Measurements from ENCODE around the gene CHRDL1.
"Not testable (repeated sequence)": the region's sequence is repeated elsewhere in the genome, so short reads cannot be mapped to it uniquely, and the experiment has no call there.

Gene CHRDL1

GRCh38 chrX:110741213-110741796, 54.3 kb downstream of the CHRDL1 start:
- DNase-seq = peak; percentile 15

DNA sequence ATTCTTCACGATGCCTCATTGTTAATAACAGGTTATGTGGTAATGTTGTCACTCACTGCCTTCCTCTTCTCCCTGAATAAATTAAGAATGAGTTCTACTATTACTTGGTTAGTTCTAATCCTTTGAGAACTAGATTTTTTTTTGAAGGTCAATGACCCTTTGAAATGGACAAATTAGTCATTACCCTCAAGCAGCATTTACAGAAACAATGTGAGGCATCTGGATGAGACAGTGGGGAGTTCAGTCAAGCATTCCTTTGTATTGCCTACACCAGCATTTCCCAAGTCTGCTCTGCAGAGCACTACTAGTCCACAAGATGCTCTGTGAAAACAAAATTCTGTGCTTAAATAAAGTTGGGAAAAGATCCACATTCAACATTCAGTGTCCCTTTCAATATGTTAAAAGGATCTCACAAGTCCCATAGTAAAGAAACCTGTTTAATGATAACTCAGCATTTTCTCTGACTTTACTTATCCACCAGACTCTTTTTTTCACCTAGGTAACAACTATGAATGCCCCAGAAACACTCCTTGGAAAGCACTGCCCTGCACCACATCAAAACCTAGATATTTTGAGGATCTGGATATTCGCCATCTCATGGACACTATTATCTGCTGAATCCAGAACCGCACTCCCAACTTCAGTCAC, 60.6 kb downstream of the CHRDL1 start:
- no peak for DNase-seq

DNA sequence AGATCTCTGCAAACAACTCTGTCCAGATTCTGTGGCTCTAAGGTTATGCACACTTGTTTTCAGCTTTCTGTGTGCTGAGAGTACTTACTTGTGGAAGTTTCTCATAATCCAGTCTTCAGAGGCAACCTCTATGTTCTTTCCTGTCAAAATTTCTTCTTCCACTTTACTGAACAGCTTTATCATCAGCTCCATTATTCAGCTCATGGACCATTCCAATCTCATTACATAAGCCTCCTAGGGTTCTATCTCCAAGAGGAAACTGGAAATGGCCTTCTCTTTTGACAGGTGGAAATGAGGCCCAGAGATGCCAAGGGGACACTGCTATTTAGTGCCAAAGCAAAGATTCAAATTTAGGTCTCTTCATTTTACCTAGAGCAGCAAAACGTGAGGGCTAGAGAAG, 61.3 kb downstream of the CHRDL1 start:
- DNase-seq = no peak

DNA sequence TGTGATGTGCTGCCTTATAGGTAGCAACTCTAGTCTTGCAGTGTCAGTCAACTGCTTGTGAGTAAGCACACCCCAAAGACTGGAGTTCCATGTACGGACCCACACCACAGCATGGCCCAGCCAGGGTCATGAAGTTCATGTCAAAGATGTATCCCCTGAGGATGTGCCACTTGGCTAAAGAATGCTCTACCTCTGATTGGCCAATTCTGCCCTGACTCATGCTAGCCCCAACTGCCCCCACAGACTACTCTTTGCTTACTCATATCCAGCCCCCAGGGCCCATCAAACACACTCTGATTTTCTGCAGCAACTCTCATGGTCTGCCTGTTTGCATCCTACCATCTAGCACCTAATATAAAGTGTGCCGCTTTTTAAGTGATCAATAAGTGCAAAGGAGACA, 62.5 kb downstream of the CHRDL1 start:
- no peak for DNase-seq

DNA sequence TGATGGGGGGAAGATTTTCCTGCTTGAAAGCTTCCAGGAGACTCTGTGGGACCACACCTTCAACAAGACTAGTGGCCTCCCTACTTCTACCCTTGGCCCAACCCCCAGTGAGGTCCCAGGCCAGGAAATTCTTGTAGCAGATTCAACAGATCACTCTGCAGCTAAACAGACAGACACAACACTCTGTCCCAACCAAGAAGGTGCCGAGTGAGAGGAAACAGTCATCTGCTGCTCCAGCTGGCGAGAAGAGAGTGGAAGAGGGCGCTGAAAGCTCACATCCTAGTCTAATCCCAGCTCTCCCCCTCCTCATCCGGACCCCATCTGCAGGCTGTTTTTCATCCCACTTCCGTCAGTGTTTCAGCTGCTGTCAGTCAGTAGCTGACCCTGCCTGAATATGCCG, 63.4 kb downstream of the CHRDL1 start:
- DNase-seq = no peak

DNA sequence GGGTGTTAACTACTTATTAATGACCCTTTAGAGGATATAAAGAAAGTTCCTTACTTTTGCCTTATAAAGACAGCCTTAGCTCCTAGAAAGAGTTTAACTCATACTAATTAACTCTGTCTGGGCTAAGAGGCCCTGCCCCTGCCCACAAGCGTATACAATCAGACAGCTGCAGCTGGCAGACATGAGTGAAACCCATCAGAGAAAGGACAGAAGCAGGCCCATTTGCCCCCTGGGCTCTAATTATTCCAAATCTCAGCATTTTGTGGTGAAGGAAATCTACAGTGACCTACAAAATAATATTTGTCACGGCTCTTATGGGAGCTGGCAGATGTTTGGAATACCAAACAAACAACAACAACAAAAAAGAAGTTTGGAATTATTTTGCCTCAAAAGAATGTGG, 71.8 kb downstream of the CHRDL1 start:
- no peak for DNase-seq

- DNase-seq = no peak
These were observed 73.5 kb downstream of the CHRDL1 start for GRCh38 chrX:110722135-110722534.

GRCh38 chrX:110713666-110714065, 82.0 kb downstream of the CHRDL1 start:
- no peak for DNase-seq

DNA sequence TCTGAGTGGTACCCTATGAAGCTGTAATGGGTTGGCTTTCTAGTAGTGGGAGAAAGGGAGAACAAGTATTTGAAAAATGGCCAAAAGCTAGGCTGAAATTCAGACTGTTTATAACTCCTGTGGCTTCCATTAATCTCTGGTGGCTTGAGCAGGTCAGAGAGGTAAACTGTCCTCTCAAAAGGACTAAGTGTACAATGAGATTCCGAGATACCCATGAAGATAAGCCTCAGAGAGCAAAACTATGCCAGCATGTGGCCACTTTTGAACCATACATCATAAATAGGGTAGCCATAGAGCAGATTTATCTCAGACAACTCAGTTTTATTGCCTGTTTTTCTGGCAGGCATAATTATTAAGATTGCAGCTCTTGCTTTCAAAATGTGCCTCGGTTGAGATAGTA, 89.2 kb downstream of the CHRDL1 start:
- DNase-seq = no peak

- no peak for DNase-seq
These were observed 92.0 kb downstream of the CHRDL1 start for GRCh38 chrX:110703641-110704040.

GRCh38 chrX:110699109-110699508, 96.5 kb downstream of the CHRDL1 start:
- DNase-seq = peak; percentile 1

DNA sequence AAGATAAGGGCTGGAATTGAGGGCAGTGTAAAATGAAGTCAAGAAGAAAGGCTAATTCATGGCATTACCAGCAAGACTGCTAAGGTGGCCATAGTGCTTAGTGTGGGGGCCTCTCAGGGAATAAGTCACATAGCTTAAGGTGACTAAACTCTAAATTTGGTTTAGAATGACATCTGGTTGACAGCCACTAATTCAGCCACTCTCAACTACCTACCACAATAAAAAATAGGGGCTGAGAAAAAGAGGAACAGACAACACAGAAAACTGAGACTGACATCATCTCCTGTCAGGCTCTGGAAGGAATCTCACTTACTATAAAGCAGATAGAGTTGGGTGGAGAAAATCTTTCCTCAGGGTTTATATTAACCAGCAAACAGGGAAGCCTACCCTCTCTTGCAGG, 96.9 kb downstream of the CHRDL1 start:
- no peak for DNase-seq

DNA sequence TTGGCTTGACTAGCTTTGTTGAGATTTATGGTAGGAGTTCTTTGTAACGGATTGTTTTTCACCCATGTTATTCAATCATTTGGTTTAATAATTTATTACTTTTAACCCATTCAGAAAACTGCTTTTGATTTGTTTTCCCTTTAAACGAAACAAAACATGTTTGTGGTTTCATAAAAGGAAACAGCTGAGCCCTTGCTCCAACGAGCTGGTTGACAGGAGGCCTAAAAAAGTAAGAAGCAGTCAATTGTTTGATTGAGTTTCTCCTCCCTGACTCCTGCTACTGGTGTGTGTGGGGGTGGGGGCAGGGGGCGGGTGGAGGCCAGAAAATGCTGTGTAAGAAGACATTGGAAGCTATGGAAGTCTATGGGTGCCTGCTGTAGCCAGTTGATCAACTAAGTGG, 102.8 kb downstream of the CHRDL1 start:
- no peak for DNase-seq

- no peak for DNase-seq
These were observed 104.2 kb downstream of the CHRDL1 start for GRCh38 chrX:110691446-110691845.

- no peak for DNase-seq
These were observed 111.0 kb downstream of the CHRDL1 start for GRCh38 chrX:110684653-110685052.

- DNase-seq = no peak
These were observed 111.7 kb downstream of the CHRDL1 start for GRCh38 chrX:110683925-110684324.

- no peak for DNase-seq
These were observed 117.0 kb downstream of the CHRDL1 start for GRCh38 chrX:110678591-110678990.

GRCh38 chrX:110675886-110676285, 119.7 kb downstream of the CHRDL1 start:
- DNase-seq = no peak

GRCh38 chrX:110671068-110671803, 124.4 kb downstream of the CHRDL1 start:
- DNase-seq = peak; percentile 4

- DNase-seq = no peak
These were observed 126.0 kb downstream of the CHRDL1 start for GRCh38 chrX:110669572-110669971.

DNA sequence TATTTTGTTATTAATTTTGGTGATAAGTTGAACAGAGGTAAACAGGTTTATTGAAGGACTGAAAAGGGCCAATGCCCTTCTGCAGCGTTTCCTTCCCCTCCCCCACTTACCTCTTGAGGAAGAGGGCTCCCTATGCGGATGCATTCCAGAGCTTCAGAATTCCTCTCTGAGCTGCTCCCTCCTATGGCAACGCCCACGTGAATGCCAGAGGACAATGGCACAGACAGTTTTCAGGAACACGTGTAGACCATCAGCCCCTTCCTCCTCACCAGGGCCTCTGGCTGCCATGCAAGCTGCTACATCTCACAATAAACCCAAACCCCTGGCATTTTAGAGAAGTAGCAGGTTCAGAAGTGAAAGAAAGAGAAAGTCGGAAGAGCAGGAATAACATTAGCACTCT, 127.9 kb downstream of the CHRDL1 start:
- no peak for DNase-seq

GRCh38 chrX:110665223-110666002, 130.2 kb downstream of the CHRDL1 start:
- DNase-seq = peak; percentile 23

GRCh38 chrX:110657073-110657472, 138.5 kb downstream of the CHRDL1 start:
- DNase-seq = no peak

GRCh38 chrX:110654280-110654679, 141.3 kb downstream of the CHRDL1 start:
- not testable (repeated sequence) for DNase-seq
